ENCODE measurements around the gene GALNT2. TPM values are rescaled to one million over a fixed set of nuclear protein-coding genes. Genes with fewer than 3 reads are reported as not detected.

The GALNT2 gene
- total and polyA plus RNA-seq, 2 experiments from 2014 or later: 96.7 to 143 TPM

GRCh38 chr1:230176326-230176725, 109.3 kb downstream of the GALNT2 start:
- Histone ChIP-seq H3K4me3 (no peak overlapping the region), H3K4me1 (ENCODE audit: insufficient read depth) (peaks cover 4% of the 10 kb centered on the region), H3K9me2 (replicated peaks; ENCODE audit: insufficient read depth) (no peaks in the 10 kb centered on the region), H2AFZ (no peak overlapping the region), H4K20me1 (ENCODE audit: insufficient read depth, poor library complexity, severe bottlenecking) (no peaks in the 10 kb centered on the region), H3K4me2 (no peak overlapping the region), H3K79me2 (peaks cover 58% of the 10 kb centered on the region), H3K27ac (no peak overlapping the region), H3K27me3 (no peaks in the 10 kb centered on the region), H3K9me3 (ENCODE audit: low read depth) (no peaks in the 10 kb centered on the region), H3K36me3 (replicated peaks; ENCODE audit: insufficient read depth, low read depth) (no peaks in the 10 kb centered on the region)
- WGBS (ENCODE audit: low lambda C conversion rate, missing lambda C conversion rate): 88% methylated on average over 4 of the region's 4 CpGs
- no peak for TF ChIP-seq EZH2 (IDR thresholded peaks at IDR 0.05; ENCODE audit: borderline replicate concordance)
- no peak for TF ChIP-seq CTCF (IDR thresholded peaks at IDR 0.05; ENCODE audit: poor library complexity)
- no peak for TF ChIP-seq EZH2phosphoT487 (IDR thresholded peaks at IDR 0.05; ENCODE audit: low read depth, severe bottlenecking, unreplicated experiment)
- DNase-seq (ENCODE audit: low spot score): no peak

- Histone ChIP-seq H3K9me2 (replicated peaks; ENCODE audit: insufficient read depth) (no peaks in the 10 kb centered on the region), H3K79me2 (peaks cover 53% of the 10 kb centered on the region), H3K36me3 (replicated peaks; ENCODE audit: insufficient read depth, low read depth) (no peaks in the 10 kb centered on the region), H3K4me2 (no peak overlapping the region), H3K4me3 (no peak overlapping the region), H3K27me3 (no peaks in the 10 kb centered on the region), H3K27ac (no peak overlapping the region), H4K20me1 (ENCODE audit: insufficient read depth, poor library complexity, severe bottlenecking) (no peaks in the 10 kb centered on the region), H2AFZ (no peak overlapping the region), H3K9me3 (ENCODE audit: low read depth) (no peaks in the 10 kb centered on the region), H3K4me1 (ENCODE audit: insufficient read depth) (peaks cover 4% of the 10 kb centered on the region)
- 80% methylated on average over 17 of the region's 17 CpGs for WGBS (ENCODE audit: low lambda C conversion rate, missing lambda C conversion rate)
- no peak for TF ChIP-seq EZH2 (IDR thresholded peaks at IDR 0.05; ENCODE audit: borderline replicate concordance)
- no peak for TF ChIP-seq EZH2phosphoT487 (IDR thresholded peaks at IDR 0.05; ENCODE audit: low read depth, severe bottlenecking, unreplicated experiment)
- TF ChIP-seq CTCF (IDR thresholded peaks at IDR 0.05; ENCODE audit: poor library complexity): no peak
- DNase-seq (ENCODE audit: low spot score): no peak
Observed at GRCh38 chr1:230176871-230177411, 109.9 kb downstream of the GALNT2 start.

GRCh38 chr1:230179249-230179648, 112.2 kb downstream of the GALNT2 start:
- Histone ChIP-seq H3K27me3 (no peaks in the 10 kb centered on the region), H4K20me1 (ENCODE audit: insufficient read depth, poor library complexity, severe bottlenecking) (no peaks in the 10 kb centered on the region), H3K4me2 (no peak overlapping the region), H3K9me2 (replicated peaks; ENCODE audit: insufficient read depth) (no peaks in the 10 kb centered on the region), H3K4me1 (ENCODE audit: insufficient read depth) (peaks cover 4% of the 10 kb centered on the region), H3K36me3 (replicated peaks; ENCODE audit: insufficient read depth, low read depth) (no peaks in the 10 kb centered on the region), H2AFZ (no peak overlapping the region), H3K9me3 (ENCODE audit: low read depth) (no peaks in the 10 kb centered on the region), H3K79me2 (peaks cover 55% of the 10 kb centered on the region), H3K27ac (no peak overlapping the region), H3K4me3 (no peak overlapping the region)
- DNase-seq (ENCODE audit: low spot score): no peak
- 91% methylated on average over 2 of the region's 2 CpGs for WGBS (ENCODE audit: low lambda C conversion rate, missing lambda C conversion rate)
- TF ChIP-seq CTCF (IDR thresholded peaks at IDR 0.05; ENCODE audit: poor library complexity) (no peak), EZH2phosphoT487 (IDR thresholded peaks at IDR 0.05; ENCODE audit: low read depth, severe bottlenecking, unreplicated experiment) (no peak), EZH2 (IDR thresholded peaks at IDR 0.05; ENCODE audit: borderline replicate concordance) (no peak)
